ENCODE data around the gene LRRN4.

- TF ChIP-seq POLR2A (IDR thresholded peaks at IDR 0.05): no peak
- TF ChIP-seq CTCF (IDR thresholded peaks at IDR 0.05): no peak
Measured at GRCh38 chr20:6024768-6025167, 29.1 kb downstream of the LRRN4 start.
